Measurements from ENCODE around the gene TMEM35A.

TMEM35A gene

DNA sequence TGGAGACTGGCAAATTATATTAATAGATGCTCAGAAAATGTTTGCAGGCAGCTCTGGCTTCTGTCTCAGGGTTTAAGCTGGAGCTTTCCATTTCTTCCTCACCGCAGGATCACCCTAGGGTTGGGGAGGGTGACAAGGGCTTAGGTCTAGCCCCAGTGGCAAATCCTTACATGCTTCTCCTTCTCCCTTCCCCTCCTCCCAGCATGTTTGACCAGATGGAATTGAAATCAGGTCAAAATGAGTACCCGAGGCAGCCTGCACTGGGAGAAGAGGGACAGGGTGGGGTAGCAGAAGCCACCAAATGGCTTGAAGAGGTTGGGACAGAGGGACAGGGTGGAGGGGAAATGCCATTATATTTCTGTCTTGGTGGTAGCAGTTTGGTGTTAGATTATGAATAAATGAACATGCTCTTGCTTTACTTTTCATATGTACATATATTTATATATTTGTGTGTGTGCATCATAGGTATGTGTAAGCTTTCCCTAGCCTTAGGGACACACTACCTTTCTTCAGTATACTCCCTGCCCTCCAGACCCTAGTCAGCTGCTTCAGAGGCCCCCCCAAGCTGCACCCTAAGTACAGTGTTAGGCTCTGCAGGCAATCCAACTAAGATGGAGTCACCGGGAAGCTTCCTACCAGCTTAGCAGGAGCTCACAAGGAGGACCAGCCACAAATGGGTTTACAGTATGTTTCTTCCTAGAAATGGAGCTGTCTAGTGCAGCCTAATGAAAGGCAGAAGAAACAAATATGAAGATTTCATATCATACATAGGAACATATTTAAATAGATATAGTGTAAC is 1.8 kb downstream of the TMEM35A start:
- H3K4me3 ChIP-seq (ENCODE audit: low read length) = no peak overlapping the region

DNA sequence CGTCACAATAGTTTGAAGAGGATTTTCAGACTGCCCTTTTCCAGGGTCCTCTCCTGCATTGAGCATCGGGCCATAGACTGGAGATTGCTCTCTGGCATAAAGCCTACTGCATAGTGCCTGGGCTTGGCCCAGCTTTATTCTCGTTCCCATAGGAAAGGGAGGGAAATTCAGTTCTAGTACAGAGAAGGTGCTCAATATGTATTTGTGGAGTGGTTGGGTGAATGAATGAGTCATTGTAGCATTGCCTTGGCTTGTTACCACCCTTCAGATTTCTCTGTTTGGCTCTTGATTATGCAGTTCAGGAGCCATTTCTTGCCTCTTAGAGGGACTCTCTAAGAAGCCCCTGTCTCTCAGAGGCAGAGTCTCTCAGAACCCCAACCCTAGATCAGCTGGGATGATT is 2.6 kb downstream of the TMEM35A start:
- Histone ChIP-seq H3K9me3 (ENCODE audit: control insufficient read depth, low read length) (no peaks in the 10 kb centered on the region), H3K9ac (ENCODE audit: low read length) (no peak overlapping the region), H3K36me3 (ENCODE audit: control insufficient read depth, insufficient read depth, low read length) (no peaks in the 10 kb centered on the region), H3K4me3 (ENCODE audit: low read length) (no peak overlapping the region), H3K4me1 (ENCODE audit: control insufficient read depth, insufficient read depth, low read length) (no peaks in the 10 kb centered on the region), H3K27me3 (ENCODE audit: control insufficient read depth, insufficient read depth, low read length) (no peaks in the 10 kb centered on the region)

More for the DNA sequence above, 1.8 kb downstream of the TMEM35A start:
- Histone ChIP-seq H3K27me3 (ENCODE audit: control insufficient read depth, insufficient read depth, low read length) (no peaks in the 10 kb centered on the region), H3K9ac (ENCODE audit: low read length) (no peak overlapping the region), H3K36me3 (ENCODE audit: control insufficient read depth, insufficient read depth, low read length) (no peaks in the 10 kb centered on the region), H3K4me1 (ENCODE audit: control insufficient read depth, insufficient read depth, low read length) (no peaks in the 10 kb centered on the region), H3K9me3 (ENCODE audit: control insufficient read depth, low read length) (no peaks in the 10 kb centered on the region)

DNA sequence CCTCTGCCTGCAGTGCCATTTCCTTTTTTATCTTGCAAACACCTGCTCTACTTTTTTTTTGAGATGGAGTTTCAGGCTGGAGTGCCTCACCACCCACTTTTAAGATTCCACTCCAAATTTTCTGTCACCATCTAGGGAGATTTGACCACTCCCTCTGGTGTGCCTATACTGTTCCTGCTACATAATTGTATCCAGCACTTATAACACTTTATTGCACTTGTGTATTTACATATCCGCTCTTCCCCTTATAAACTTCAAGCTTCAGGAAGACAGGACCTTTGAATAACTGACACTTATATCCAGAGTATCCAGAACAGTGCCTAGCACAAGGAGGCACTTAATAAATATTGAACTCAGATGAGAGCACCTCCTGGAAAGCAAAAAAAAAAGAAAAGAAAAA is 13.1 kb downstream of the TMEM35A start:
- no peaks in the 10 kb centered on the region for H3K4me1 ChIP-seq (ENCODE audit: control insufficient read depth, insufficient read depth, low read length)
- no peak overlapping the region for H3K4me3 ChIP-seq (ENCODE audit: low read length)
- H3K36me3 ChIP-seq (ENCODE audit: control insufficient read depth, insufficient read depth, low read length) = no peaks in the 10 kb centered on the region
- H3K9ac ChIP-seq (ENCODE audit: low read length) = no peak overlapping the region
- H3K9me3 ChIP-seq (ENCODE audit: control insufficient read depth, low read length) = no peaks in the 10 kb centered on the region
- no peaks in the 10 kb centered on the region for H3K27me3 ChIP-seq (ENCODE audit: control insufficient read depth, insufficient read depth, low read length)

DNA sequence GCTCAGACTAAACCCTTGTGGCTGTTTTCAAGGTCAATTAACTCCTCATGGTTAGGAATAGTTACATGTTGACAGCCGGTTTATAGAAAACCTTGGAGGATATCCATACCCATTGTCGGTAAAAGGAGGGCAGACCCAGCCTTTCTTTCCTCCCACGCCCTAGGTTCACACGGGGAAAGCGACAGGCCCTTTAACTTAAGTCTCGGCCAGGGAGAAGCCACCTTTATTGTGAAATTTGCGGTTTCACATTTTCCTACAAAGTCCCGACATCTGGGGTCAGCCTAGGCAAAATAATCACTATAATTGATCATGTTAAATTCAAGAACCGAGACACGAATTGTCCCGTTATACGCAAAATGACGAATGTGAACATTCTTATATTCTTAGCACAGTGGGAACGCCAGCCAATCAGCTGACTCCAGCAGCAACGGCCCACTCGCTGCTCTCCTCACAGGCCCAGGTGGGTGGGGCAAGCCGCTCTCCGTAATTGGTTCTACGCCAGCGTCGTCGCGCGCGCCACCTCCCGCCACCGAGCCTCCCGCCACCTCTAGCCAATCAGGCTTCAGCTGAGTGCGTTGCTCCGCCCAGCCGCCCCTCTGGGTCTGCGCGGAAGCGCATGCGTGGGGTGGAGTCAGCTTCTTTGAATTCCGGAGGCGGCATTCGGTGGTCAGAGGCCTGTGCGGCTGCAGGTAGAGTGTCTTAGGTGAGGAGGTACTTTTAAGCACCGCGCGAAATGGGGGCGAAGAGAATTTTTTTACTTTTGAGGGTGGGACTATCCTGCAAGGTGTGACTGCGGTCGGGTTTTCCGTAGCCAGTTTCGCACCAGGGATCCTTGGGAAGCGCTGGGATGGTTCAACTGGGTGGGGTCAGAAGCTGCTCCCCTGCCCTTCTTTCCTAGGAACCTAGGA is 19.1 kb downstream of the TMEM35A start, which contains the start of gene CENPI:
Gene CENPI, plus strand, starts transcription at position 659 of the 908 bp plus-strand sequence. CDS start 2,867 bp downstream, outside the sequence.
- H3K9me3 ChIP-seq (ENCODE audit: control insufficient read depth, low read length) = no peaks in the 10 kb centered on the region
- no peaks in the 10 kb centered on the region for H3K36me3 ChIP-seq (ENCODE audit: control insufficient read depth, insufficient read depth, low read length)
- peaks cover 3% of the 10 kb centered on the region for H3K4me1 ChIP-seq (ENCODE audit: control insufficient read depth, insufficient read depth, low read length)
- peak within 1 kb of the TSS; percentile 64 for H3K9ac ChIP-seq (ENCODE audit: low read length)
- H3K27me3 ChIP-seq (ENCODE audit: control insufficient read depth, insufficient read depth, low read length) = no peaks in the 10 kb centered on the region
- H3K4me3 ChIP-seq (ENCODE audit: low read length) = peak within 1 kb of the TSS; percentile 60

DNA sequence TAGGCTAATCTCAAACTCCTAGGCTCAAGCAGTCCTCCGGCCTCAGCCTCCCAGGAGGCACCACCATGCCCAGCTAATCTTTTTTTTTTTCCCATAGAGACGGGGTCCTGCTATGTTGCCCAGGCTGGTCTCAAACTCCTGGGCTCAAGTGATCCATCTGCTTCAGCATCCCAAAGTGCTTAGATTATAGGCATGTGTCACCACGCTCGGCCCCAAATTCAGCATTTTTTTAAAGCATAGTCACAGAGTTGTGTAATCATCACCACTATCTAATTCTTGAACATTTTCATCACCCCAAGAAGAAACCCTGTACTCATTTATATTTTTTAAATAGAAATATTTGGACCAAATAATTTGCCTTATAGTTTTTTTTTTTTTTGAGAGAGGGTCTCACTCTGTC is 29.6 kb downstream of the TMEM35A start:
- Histone ChIP-seq H3K9me3 (ENCODE audit: control insufficient read depth, low read length) (no peaks in the 10 kb centered on the region), H3K36me3 (ENCODE audit: control insufficient read depth, insufficient read depth, low read length) (no peaks in the 10 kb centered on the region), H3K4me1 (ENCODE audit: control insufficient read depth, insufficient read depth, low read length) (no peaks in the 10 kb centered on the region), H3K9ac (ENCODE audit: low read length) (no peak overlapping the region), H3K4me3 (ENCODE audit: low read length) (no peak overlapping the region), H3K27me3 (ENCODE audit: control insufficient read depth, insufficient read depth, low read length) (no peaks in the 10 kb centered on the region)

DNA sequence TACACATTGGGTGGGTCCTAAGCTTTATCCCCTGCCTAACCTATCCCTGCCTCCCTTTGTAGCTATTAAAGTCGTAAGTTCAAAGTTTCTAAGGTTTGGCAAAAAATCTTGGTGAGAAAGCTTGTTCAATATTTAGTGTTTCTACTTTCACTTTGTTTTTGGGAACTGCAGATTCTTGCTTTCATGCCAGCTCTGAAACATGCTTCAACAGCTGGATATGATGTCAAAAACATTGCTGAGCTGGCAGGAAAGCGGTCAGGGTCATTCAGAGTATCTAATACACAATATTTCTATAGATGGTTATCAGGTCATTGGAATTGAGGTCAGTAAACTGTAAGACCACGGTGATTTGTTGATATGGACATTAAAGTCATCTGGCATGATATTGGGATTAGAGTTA is 39.0 kb downstream of the TMEM35A start:
- H3K4me3 ChIP-seq (ENCODE audit: low read length) = no peak overlapping the region
- no peaks in the 10 kb centered on the region for H3K4me1 ChIP-seq (ENCODE audit: control insufficient read depth, insufficient read depth, low read length)
- H3K9ac ChIP-seq (ENCODE audit: low read length) = no peak overlapping the region
- H3K9me3 ChIP-seq (ENCODE audit: control insufficient read depth, low read length) = no peaks in the 10 kb centered on the region
- no peaks in the 10 kb centered on the region for H3K27me3 ChIP-seq (ENCODE audit: control insufficient read depth, insufficient read depth, low read length)
- H3K36me3 ChIP-seq (ENCODE audit: control insufficient read depth, insufficient read depth, low read length) = no peaks in the 10 kb centered on the region

DNA sequence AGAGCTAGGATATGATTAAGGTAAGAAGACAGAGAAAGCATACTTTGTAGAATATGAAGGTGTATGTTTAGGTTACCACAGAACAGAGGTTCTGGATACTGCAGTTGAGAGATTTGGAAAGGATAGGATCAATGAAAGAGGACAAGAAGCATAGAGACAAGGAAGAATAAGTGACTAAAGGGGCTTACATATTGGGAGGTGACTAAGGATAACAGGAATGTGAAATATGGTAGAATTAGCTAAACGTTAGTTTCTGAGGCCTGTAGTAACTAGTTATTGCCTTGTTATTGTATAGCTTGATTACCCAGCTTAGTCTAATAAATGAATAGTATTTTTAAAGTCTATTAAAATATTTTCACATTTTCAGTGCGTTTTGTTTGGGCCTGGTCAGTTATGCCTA is 57.6 kb downstream of the TMEM35A start:
- H3K4me1 ChIP-seq (ENCODE audit: control insufficient read depth, insufficient read depth, low read length) = no peaks in the 10 kb centered on the region
- no peak overlapping the region for H3K9ac ChIP-seq (ENCODE audit: low read length)
- no peaks in the 10 kb centered on the region for H3K9me3 ChIP-seq (ENCODE audit: control insufficient read depth, low read length)
- H3K36me3 ChIP-seq (ENCODE audit: control insufficient read depth, insufficient read depth, low read length) = no peaks in the 10 kb centered on the region
- no peaks in the 10 kb centered on the region for H3K27me3 ChIP-seq (ENCODE audit: control insufficient read depth, insufficient read depth, low read length)
- no peak overlapping the region for H3K4me3 ChIP-seq (ENCODE audit: low read length)

Measured in mucosa of stomach (tissue), 1 donor.